NCI-H187 (cell line): ENCODE measurements around the gene RPL10A.

Experiments
- DNase-seq, 2 experiments: peaks; one replicate each; lab custom pipeline; 2025; lab: John Stamatoyannopoulos, UW

The RPL10A gene

GRCh38 chr6:35449287-35449881 lies 18.8 kb upstream of the RPL10A start:
- DNase-seq = peak in 1 of 2 experiments; percentile 38

GRCh38 chr6:35451354-35452182 lies 16.6 kb upstream of the RPL10A start:
- no peak for DNase-seq

GRCh38 chr6:35452183-35453090 lies 15.8 kb upstream of the RPL10A start, which contains the start of gene FANCE:
Gene FANCE (plus strand): TSS chr6:35452338. CDS start chr6:35452546, 208 bp downstream.
- DNase-seq = peak; percentile 83 to 86

GRCh38 chr6:35453236-35453635 lies 15.0 kb upstream of the RPL10A start:
- no peak for DNase-seq

GRCh38 chr6:35454391-35455110 lies 13.7 kb upstream of the RPL10A start:
- peak in 1 of 2 experiments; percentile 17 for DNase-seq

- no peak for DNase-seq
Observed at GRCh38 chr6:35457907-35458306, 10.3 kb upstream of the RPL10A start.

GRCh38 chr6:35461270-35461669 lies 6.9 kb upstream of the RPL10A start:
- no peak for DNase-seq

GRCh38 chr6:35463292-35463691 lies 4.9 kb upstream of the RPL10A start:
- DNase-seq = no peak

- DNase-seq = no peak
Observed at GRCh38 chr6:35465646-35466045, 2.6 kb upstream of the RPL10A start.

- no peak for DNase-seq
Observed at GRCh38 chr6:35468980-35469750, 964 bp downstream of the RPL10A start.

GRCh38 chr6:35469751-35470662 lies 1.8 kb downstream of the RPL10A start:
- DNase-seq = no peak

GRCh38 chr6:35470663-35471120 lies 2.5 kb downstream of the RPL10A start:
- DNase-seq = no peak

- DNase-seq = no peak
Observed at GRCh38 chr6:35471836-35472345, 3.7 kb downstream of the RPL10A start.

GRCh38 chr6:35473075-35473849 lies 5.1 kb downstream of the RPL10A start:
- DNase-seq = no peak

GRCh38 chr6:35473850-35474130 lies 5.6 kb downstream of the RPL10A start:
- no peak for DNase-seq

- no peak for DNase-seq
Observed at GRCh38 chr6:35474131-35474941, 6.1 kb downstream of the RPL10A start.

GRCh38 chr6:35474942-35475570 lies 6.9 kb downstream of the RPL10A start:
- no peak for DNase-seq

GRCh38 chr6:35475573-35475972 lies 7.4 kb downstream of the RPL10A start:
- no peak for DNase-seq
